Measurements from ENCODE around the gene DNAH11. TPM values are rescaled to one million over a fixed set of nuclear protein-coding genes. Genes with fewer than 3 reads are reported as not detected.

DNAH11 gene
- total RNA-seq, 1 donor from 2014 or later = under 0.01 TPM

DNA sequence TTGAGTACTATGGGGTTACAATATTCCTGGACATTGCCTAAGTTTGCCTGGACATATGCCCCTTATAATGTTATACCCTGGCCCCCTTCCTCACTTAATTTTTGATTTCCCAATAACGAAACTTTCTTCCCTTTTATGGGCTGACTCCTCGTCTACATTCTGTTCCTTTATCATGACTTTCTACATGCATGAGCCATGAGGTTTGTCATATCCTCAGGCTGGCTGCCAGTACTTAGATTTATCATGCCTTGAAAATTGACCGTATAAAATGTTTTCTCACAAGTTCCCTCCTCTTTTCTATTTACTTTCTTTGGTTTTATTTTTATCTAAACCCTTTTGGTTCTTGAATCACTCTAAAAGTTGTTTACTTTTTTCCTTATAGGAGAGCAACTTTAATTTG lies 4.7 kb downstream of the DNAH11 start:
- no peak for DNase-seq (ENCODE audit: extremely low read depth, low read depth, low spot score)

DNA sequence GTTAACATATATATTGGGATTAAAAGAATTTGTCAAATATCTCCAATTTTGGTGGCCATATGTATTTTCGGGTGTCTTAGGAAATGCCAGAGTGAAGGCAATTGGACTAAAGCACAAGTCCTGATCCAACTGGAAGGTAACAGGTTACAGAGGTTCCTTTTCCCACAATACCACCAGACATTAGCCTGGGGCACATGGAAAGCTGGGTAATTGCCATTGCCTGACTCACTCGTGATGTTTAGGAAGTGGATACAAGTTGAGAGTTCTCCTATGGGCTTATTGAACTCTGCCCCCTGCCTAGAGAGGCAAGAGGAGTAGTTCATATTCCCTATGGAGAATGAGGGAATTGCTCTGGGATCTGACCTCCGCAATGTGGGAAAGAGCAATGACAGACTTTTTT lies 5.7 kb downstream of the DNAH11 start:
- no peak for DNase-seq (ENCODE audit: extremely low read depth, low read depth, low spot score)

DNA sequence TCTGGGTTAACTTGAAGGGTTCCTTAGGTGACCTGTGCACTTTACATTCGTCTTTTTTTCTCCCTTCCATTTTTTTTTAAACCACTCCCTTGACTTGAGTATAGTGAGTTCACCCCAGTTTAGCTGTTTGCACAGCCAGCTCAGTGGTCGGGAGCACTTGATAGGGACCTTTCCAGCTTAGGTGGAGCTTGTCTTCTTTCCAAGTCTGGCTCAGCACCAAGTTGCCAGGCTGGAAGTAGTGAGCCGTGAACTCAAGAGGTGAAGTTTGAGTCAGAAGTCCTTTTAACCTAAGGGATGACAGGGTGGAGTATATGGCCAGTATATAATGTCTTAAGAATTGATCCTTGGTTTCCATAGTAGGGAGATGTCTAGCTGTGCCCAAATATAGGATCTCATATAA lies 7.2 kb downstream of the DNAH11 start:
- no peak for DNase-seq (ENCODE audit: extremely low read depth, low read depth, low spot score)

DNA sequence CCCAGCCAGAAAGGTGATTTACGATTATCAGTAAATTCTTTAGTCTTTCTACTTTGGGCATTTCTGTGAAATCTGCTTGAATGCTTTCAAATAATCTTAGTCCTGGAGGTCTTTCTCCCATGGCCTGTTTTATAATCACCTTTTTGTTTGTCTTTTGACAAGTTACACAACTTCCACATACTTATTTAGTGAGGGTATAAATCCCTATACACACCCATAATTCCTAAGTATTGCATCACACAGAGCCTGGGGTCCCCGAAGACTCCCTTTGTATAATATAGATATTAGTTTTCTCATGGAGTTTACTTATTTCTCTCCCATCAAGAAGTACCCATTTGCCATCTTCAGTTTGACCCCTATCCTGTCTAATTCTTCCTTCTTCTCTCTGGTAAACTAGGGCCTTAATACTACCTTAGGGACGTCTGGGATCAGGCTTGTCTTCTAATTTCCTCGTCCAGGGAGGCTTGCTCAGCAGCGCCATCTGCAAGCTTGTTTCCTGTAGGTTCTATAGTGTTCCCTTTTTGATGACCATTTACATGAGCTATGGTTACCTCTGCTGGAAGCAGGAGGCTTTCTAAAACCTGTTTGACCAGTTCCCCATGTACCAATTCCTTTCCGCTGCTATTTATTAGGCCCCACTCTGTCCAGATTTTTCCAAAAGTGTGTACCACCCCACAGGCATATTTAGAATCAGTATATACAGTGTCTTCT lies 8.1 kb downstream of the DNAH11 start:
- DNase-seq (ENCODE audit: extremely low read depth, low read depth, low spot score) = no peak

DNA sequence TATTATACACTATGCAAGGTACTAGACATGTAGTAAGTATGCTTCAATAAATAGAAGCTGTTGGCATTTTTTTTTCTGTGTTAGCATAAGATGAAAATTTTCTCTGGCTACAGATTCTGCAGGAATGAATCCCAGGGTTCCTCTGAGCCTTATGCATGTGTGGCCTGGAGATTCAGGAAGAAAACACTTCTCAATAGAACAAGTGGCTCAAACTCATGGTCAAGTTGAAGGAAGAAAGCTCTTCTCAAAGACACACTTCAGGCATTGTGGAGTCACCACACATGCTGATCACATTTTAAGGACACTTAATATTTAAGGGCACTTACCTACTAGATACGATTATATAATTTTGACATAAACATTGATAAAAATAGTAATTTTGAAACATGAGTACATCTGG lies 19.5 kb downstream of the DNAH11 start:
- DNase-seq (ENCODE audit: extremely low read depth, low read depth, low spot score) = no peak

DNA sequence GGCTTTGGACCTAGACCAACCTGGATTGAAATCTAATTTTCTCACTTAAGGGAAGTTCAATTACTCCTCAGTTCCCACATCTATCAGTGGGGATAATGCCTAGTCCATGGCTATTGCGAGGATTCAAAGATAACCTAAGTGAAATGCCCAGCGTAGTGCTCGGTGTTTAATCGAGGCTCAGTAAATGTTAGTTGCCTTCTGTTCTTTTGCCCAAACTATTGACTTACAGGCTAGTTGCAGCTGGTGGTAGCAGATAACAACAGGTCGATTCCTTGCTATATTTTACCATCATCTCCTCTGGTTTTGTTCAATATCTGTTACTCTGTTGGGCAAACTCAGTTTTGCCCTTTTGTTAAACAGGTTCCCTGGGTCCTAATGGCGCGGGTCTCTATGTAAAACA lies 22.8 kb downstream of the DNAH11 start:
- DNase-seq (ENCODE audit: extremely low read depth, low read depth, low spot score) = no peak

DNA sequence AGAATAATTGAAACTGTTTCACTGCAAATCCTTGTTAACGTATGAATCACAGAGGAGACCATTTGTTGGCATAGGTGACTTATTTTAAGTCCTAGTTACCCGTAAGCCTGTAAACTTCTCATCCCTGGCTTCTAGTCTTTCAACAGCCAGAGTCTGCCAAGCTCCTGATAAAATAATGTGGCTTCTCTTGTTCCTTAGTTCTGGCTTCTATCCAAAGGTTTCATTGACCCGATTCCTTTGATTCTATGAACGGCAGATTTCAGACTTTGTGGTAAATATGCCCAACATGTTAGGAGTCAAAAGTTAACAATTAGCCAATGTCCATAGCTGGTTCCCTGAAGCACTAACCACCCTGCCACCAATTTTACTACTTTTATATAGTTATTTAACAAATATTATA lies 23.3 kb downstream of the DNAH11 start:
- DNase-seq (ENCODE audit: extremely low read depth, low read depth, low spot score) = no peak

DNA sequence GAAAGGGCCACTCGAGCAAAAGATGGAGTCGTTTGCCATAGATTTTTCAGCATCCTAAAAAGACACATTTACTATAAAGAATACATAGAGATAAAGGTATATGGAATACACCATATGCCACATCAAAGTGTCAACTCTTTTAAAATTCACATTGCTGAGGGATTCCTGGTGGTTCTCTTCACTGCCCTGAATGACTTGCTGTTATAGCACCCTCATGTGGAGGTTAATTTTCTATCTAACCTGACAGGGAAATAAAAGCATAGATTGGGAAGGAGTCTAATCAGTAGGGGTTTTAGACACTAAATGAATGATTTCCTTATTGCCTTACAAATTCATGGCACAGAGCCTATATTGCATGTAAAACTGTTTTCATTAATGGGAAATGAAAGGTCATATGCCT lies 25.9 kb downstream of the DNAH11 start:
- DNase-seq (ENCODE audit: extremely low read depth, low read depth, low spot score) = no peak

DNA sequence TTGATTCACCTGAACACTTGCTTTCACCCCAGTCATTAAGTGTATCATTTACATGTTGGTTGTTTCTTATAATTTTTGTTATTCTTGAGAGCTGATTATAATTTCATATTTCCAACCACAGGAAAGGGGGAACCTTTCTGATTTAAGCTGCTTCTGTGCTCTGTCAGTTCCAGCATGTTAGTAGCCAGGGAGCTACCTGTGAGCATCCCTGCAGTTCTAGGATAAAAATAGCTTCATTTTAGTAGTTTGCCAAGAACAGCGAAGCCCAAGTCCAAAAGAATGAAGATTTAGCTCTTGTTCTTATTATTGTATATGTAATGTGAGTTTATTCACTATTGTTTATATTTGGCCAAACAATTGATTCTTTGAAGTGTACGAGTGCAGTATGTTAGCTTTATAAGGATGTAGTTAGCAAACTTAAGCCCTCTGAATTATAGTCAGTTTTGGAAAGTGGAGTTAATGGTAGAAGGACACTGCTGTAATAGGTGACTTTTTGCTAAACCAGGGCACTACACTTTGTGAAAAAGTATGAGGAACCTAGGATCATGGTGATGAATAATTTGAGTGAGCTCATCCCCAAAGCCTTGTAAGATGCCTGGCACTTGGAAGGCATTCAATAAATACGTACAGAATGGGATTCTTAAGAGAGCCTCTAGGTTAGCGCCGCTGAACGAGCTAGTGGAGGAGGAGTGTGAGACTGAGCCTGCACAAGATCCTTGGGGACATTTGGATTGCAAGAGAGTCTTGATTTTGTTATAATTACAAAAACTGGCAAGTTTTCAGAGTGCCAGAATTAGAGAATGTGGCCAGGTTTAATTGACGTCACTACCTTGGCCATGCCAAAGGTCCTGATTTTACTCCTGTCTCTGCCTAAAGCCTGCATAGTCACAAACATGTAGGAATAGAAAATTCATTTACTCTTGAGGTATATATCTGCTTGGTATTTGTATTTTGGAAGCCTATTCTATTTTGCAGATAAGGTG lies 29.8 kb downstream of the DNAH11 start:
- DNase-seq (ENCODE audit: extremely low read depth, low read depth, low spot score) = no peak

DNA sequence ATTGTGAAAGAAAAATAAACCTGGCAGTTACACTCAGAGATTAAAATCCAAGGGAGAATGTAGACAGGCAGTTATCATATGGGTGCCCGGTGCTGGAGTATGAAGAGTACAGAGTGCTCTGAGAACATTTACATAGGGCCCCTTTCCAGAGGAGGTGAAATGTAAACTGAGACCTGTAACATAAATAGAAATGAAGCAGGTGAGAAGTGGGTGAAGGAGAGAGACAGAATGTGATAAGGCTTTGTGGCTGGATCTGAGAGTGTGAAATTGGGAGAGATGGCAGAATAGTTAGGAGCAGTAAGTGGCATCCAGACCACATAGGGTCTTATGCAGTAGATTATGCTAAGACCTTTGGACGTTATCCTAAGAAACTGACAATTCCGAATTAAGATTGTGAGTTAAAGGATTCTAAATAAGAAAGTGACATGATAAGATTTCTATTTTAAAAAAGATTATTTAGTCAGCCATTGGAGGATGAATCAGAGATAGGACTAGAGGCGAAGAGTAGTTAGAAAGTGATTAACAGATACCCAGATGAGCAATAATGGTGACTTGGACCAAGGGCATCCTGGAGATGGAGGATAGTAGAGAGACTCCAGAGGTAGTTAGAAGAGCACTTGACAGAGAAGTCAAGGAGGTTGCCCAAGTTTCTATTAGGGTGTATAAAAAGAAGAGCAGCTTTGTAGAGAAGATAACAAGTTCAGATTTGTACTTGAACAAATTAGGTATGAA lies 36.7 kb downstream of the DNAH11 start:
- no peak for DNase-seq (ENCODE audit: extremely low read depth, low read depth, low spot score)

DNA sequence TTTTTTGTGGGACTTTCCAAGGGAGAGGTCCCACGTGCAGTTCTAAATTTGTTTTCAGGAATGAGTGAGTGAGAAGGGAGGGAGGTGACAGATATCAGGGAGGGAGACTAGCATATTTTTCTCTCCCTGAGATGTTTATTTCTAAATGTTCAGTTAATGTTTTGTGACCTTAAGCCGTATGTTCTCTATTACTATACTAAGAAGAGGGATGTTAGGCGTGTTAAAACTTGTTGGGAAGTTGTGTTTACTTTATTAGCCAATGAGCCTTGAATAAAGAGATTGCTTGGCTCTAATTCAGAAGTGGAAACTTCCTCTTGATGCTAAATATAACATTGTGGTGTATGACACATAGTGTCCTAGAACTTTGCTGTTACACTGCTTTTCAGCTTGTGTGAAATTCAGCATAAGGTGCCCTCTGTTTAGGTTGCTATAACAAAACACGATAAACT lies 37.3 kb downstream of the DNAH11 start:
- peak; percentile 5 for DNase-seq (ENCODE audit: extremely low read depth, low read depth, low spot score)

DNA sequence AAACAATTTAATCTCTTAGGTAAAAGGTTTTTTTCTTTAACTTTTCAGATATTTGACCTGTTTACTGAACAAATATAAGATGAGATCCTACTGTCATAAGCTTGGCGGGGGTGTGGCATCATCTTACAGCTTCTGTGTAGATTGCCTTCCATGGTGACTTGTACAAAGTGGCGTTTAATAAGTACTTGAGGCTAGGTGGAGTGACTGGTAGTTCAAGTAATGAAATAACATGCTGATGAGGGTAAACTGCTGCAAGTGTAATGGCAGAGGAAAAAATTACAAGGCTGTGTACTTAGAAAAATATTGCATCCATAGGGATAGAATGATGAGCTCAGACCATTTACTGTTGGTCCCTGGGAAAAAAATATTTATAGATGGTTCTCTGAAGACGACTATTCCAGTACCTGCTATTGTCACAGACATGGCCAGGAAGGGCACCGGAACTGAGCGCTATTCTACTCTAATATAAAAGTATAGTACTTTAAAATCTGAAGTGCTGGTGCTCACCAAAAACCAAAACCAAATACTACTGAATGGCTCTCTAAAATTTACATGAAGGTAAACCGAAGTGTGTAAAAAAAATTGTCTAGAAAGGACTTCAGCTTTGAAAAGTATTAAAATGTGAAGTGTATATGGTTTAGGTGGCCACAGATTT lies 42.4 kb downstream of the DNAH11 start:
- DNase-seq (ENCODE audit: extremely low read depth, low read depth, low spot score) = no peak

DNA sequence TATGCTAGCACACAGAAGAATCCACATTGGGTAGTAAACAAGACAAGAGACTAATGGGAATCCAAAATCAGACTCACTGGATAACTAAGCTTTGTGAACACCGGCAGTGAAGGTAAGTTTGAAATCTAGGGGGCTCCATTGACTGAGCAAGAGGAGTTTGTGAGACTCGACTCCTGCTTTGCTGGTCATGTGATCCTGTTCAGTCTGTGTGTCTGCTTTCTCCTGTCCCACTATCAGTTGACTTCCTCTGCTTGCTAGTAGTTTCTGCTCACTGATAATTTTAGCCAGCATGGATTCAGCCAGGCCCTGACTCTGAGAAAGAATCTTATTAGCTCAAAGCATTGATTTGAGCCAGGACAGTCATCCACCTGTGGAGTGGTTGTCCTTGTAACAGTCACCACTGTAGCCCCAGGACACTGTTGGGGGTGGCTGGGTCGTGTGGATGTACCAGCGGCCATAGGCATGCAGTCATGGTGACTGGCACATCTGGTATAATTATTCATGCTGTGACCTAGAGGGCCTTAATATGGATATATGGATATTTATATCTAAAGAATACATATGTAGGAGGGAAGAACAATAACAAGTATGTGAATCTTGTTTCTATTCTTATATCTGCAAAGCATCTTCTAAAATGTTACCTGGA lies 44.4 kb downstream of the DNAH11 start:
- DNase-seq (ENCODE audit: extremely low read depth, low read depth, low spot score) = no peak

DNA sequence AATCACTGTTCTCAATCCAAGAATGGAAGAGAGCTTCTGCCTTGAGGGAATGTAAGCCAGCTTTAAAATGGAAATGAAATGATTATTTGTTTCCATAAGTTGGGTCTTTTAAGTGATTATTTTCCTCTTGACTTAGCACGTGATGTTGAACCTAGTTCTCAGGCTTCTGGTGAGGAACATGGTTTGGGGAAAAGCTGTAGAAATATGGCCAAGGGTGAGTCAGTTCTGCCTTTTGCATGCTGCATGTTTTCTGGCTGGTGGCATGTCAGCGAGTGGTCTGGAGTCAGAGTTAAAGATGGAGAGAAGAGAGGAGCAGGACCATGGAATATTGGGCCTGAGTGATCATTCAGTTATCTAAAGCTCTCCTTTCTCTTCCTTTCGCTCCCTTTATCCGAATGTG lies 54.0 kb downstream of the DNAH11 start:
- no peak for DNase-seq (ENCODE audit: extremely low read depth, low read depth, low spot score)

DNA sequence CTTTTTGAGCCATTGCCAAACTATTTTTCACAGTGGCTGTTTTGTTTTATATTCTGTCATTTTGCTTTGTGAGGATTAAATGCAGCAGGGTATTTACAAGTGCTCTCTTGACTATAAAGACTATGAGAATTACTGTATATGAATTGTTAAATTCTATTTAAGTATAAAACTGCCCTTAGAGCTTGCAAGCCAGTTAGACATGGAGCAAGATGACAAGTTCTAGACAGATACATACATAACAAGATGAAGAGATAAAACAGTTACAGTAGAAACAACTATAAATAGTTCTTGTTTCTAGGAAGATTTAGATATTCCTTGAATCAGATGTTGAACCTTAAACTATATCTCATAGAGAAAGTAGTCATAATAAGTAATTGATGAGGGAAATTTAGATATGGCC lies 60.6 kb downstream of the DNAH11 start:
- no peak for DNase-seq (ENCODE audit: extremely low read depth, low read depth, low spot score)

DNA sequence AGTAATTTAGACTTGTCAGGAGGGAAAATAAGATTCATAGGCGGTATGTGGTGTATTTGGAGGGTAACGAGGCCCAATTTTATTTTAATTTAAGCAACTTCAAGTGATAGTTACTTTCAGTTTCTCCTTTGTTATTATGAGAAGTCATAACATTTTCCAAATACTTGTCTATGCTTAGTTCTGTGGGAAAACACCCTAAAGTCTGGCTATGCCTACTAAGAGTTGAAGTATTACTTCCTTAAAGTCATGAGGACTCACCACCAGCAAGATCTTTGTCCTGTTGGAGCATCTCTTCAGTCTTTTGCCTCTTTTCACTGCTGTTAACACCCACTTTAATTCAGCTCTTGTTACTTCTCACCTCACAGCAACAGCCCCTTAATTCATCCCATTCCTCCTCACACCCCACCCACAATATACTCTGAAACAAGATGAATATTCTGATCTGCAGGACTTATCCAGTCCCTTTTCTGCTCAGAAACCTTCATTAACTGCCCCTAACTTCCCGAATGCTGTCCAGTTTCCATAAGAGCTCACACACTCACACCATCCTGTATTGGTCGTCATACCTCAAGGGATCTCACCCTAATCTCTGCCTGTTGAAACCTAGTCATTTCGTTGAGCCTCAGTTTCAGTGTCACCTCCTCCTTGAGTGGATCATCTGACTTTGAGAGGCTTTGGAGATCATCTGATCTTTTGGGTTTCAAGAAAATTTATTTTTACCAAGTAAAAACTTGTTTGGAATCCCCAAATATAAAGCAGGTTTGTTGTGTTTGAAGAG lies 61.3 kb downstream of the DNAH11 start:
- DNase-seq (ENCODE audit: extremely low read depth, low read depth, low spot score) = no peak

DNA sequence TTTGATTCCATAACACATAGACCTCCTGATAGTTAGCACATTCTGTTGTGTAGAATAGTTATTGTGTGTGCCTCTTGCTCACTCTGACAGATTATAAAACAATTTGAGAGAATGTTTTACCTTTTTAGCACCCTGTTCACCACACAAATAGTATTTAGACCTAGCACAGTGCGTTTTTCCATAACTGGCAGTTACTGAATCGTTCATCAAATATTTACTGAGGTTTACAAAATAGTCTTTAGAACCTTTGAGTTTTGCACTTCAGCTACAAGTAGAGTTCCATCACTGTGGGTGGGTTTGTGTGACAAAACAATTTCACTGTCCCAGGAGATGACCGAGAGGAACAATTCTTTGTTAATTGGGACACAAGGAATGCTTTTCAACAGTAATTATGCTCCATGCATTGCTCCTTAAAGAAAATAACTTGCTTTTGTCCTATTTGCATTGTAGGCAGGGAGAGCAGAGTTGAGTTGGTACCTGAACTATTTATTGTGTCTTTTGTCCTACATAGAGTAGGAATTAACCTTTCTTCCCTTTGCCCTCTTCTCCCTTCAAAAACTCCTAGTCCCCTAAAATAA lies 62.3 kb downstream of the DNAH11 start:
- no peak for DNase-seq (ENCODE audit: extremely low read depth, low read depth, low spot score)

DNA sequence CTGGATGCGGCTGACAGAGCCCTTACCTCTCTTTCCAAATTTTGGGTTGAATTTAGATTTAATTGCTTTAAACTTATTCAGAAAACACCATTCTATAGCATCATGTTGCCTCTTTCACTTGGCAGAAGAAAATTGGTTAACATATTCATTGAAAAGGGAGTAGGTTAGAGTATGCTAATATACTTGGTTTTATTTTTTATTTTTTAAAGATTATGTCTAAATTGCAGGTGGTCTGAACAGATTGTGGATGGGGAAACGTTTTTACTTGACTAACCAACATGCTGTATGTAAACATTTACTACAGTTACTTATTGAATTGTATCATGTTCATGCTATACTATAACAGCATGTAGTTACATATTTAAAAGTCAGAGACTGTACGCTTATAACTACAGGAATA lies 65.6 kb downstream of the DNAH11 start:
- no peak for DNase-seq (ENCODE audit: extremely low read depth, low read depth, low spot score)

DNA sequence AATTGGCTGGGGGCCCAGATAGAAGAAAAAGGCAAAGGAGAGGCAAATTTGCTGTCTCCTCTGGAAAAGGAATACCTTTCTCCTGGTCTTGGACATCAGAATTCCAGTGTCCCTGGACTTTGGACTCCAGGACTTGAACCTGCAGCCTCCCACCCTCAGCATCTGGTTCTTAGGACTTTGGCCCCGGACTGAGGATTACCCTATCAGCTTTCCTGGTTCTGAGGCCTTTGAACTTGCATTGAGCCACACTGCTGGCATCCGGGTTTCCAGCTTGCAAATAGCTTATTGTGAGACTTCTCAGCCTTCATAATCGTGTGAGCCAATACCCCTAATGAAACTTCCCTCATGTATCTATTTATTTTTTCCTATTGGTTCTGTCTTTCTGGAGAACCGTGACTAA lies 68.3 kb downstream of the DNAH11 start:
- DNase-seq (ENCODE audit: extremely low read depth, low read depth, low spot score) = no peak

Measured in glomerular endothelial cell (primary cell).